Keratinocyte (primary cell): Measurements from ENCODE around the gene FKBP5. TPM values are rescaled to one million over a fixed set of nuclear protein-coding genes. Genes with fewer than 3 reads are reported as not detected.
A peak's percentile ranks its signal among the peaks of the same experiment; 100 is the strongest.

Experiments used
- DNase-seq: peaks from one replicate; pipeline ENCODE4 v3.0.0-alpha.2; 2011; ENCODE audit warnings: low read depth, missing footprints, low spot score
- FAIRE-seq: peaks from 2 replicates; lab custom pipeline; 2011; peaks lifted over from hg19 to GRCh38; lab: Jason Lieb, UNC
- H2AFZ ChIP-seq: 2 replicates; pipeline ENCODE4 v1.6.0; 2012; ENCODE audit warnings: low read length, control low read depth, inconsistent platforms; ENCODE audit not compliant: control insufficient read depth
- H3K27ac ChIP-seq: 2 replicates; pipeline ENCODE4 v1.5.1; 2011; ENCODE audit warnings: low read length; ENCODE audit not compliant: control insufficient read depth, insufficient read depth
- H3K27me3 ChIP-seq: 3 replicates; pipeline ENCODE4 v1.6.0; 2011; ENCODE audit warnings: low read length; ENCODE audit not compliant: control insufficient read depth, insufficient read depth; ENCODE audit errors: extremely low read depth
- H3K36me3 ChIP-seq, 2 experiments: 2 replicates in 1 of 2; 3 replicates in 1 of 2; pipeline ENCODE4 v1.5.1; 2011; ENCODE audit warnings: low read length in 2 of 2, mild to moderate bottlenecking in 1 of 2; ENCODE audit not compliant: control insufficient read depth in 2 of 2, insufficient read depth in 2 of 2; ENCODE audit errors: extremely low read depth in 1 of 2
- H3K4me1 ChIP-seq: 3 replicates; pipeline ENCODE4 v1.5.1; 2011; ENCODE audit warnings: low read length; ENCODE audit not compliant: control insufficient read depth, insufficient read depth; ENCODE audit errors: extremely low read depth
- H3K4me2 ChIP-seq: 3 replicates; pipeline ENCODE4 v1.6.0; 2011; ENCODE audit warnings: low read depth, low read length; ENCODE audit not compliant: control insufficient read depth, insufficient read depth; ENCODE audit errors: extremely low read depth
- H3K4me3 ChIP-seq, 3 experiments: fragments of 200-600 bp in 1 of 3; sonication (generic) in 1 of 3; 2 replicates in 2 of 3; 3 replicates in 1 of 3; pipeline ENCODE4 v1.5.1; 2011 to 2016; ENCODE audit warnings: low read length in 3 of 3, mild to moderate bottlenecking in 3 of 3, control low read depth in 2 of 3, inconsistent platforms in 1 of 3, low read depth in 1 of 3, mixed read lengths in 1 of 3, mixed run types in 1 of 3, moderate library complexity in 1 of 3; ENCODE audit not compliant: control insufficient read depth in 2 of 3, insufficient read depth in 2 of 3; ENCODE audit errors: extremely low read depth in 1 of 3
- H3K79me2 ChIP-seq: 2 replicates; pipeline ENCODE4 v1.6.0; 2012; ENCODE audit warnings: low read length; ENCODE audit not compliant: control insufficient read depth, insufficient read depth
- H3K9ac ChIP-seq: 3 replicates; pipeline ENCODE4 v1.6.0; 2011; ENCODE audit warnings: low read length; ENCODE audit not compliant: control insufficient read depth, insufficient read depth; ENCODE audit errors: extremely low read depth
- H3K9me1 ChIP-seq: 3 replicates; pipeline ENCODE4 v1.6.0; 2011; ENCODE audit warnings: low read length; ENCODE audit not compliant: control insufficient read depth, insufficient read depth; ENCODE audit errors: extremely low read depth
- H3K9me3 ChIP-seq: 2 replicates; pipeline ENCODE4 v1.5.1; 2012; ENCODE audit warnings: low read depth, low read length; ENCODE audit not compliant: control insufficient read depth
- H4K20me1 ChIP-seq: 3 replicates; pipeline ENCODE4 v1.6.0; 2011; ENCODE audit warnings: low read length; ENCODE audit not compliant: control insufficient read depth, insufficient read depth; ENCODE audit errors: extremely low read depth
- EZH2 ChIP-seq: IDR thresholded peaks from one replicate; pipeline ENCODE4 v1.6.1; 2012; ENCODE audit warnings: inconsistent platforms, mild to moderate bottlenecking, low read length, moderate library complexity
- dilution Hi-C: fragments of 300-500 bp; cut with MboI; formaldehyde crosslinking; loops from one replicate; pipeline ENCODE4 v1.7.0; 2020; ENCODE audit warnings: low sequenced_read_pairs; ENCODE audit not compliant: extremely low pct_ligation_motif_present
- polyA plus RNA-seq, 5 experiments: library from polyadenylated mRNA; depleted of rRNA in 3 of 5; stranded (reverse) in 3 of 5; stranded (forward) in 1 of 5; unstranded in 1 of 5; fragments of >200 nt; gene quantifications; 1 replicate in 1 of 5; 2 replicates in 3 of 5; 3 replicates in 1 of 5; pipeline versions ENCODE4 v1.2.1 to v1.2.3, GENCODE V29; 2011 to 2012; ENCODE audit warnings: missing spikeins in 2 of 5, low read depth in 1 of 5, low replicate concordance in 1 of 5
- TF ChIP-seq, protein P1 (sequence below), 3 experiments: IDR thresholded peaks in 1 of 3; conservative IDR thresholded peaks in 1 of 3; optimal IDR thresholded peaks in 1 of 3; 2 replicates in 2 of 3; 3 replicates in 1 of 3; pipeline versions ENCODE3 to v1.5.1; 2011; ENCODE audit warnings: low read length in 3 of 3, mild to moderate bottlenecking in 3 of 3, moderate library complexity in 2 of 3, control low read depth in 1 of 3, inconsistent platforms in 1 of 3; ENCODE audit not compliant: insufficient read depth in 2 of 3; ENCODE audit errors: extremely low read depth in 1 of 3

FKBP5 gene
- polyA plus RNA-seq, 1 donor (not counting 4 experiments of a cell fraction or from before 2014, with no cell fraction given): 88.3 TPM

DNA sequence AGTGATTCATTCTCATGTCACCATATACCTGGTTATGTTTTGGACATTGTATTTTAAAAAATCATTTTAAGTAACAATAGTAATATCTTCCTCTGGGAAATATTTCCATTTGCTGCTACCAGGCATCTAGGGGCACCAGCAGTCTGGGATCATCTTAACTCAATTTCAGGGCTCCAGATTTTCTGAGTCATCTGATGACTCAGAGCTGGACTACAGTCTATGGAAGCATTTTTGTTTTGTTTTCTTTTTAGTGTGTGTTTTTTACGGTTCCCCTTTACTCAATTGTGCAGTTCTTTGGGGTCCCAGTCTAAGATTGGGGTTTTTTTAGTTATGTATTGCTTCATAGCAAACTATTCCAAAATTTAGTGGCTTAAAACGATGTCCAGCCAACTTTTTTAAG, 5.7 kb upstream of the FKBP5 start:
- H3K27ac ChIP-seq: no peak overlapping the region
- dilution Hi-C loops: no loop called here
- no peak overlapping the region for H3K4me2 ChIP-seq
- DNase-seq (no peak), FAIRE-seq (no peak)
- H3K9me3 ChIP-seq: peaks cover 5% of the 10 kb centered on the region
- TF ChIP-seq, protein P1, sequence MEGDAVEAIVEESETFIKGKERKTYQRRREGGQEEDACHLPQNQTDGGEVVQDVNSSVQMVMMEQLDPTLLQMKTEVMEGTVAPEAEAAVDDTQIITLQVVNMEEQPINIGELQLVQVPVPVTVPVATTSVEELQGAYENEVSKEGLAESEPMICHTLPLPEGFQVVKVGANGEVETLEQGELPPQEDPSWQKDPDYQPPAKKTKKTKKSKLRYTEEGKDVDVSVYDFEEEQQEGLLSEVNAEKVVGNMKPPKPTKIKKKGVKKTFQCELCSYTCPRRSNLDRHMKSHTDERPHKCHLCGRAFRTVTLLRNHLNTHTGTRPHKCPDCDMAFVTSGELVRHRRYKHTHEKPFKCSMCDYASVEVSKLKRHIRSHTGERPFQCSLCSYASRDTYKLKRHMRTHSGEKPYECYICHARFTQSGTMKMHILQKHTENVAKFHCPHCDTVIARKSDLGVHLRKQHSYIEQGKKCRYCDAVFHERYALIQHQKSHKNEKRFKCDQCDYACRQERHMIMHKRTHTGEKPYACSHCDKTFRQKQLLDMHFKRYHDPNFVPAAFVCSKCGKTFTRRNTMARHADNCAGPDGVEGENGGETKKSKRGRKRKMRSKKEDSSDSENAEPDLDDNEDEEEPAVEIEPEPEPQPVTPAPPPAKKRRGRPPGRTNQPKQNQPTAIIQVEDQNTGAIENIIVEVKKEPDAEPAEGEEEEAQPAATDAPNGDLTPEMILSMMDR (optimal IDR thresholded peaks at IDR 0.05 in 1 of 3, IDR thresholded peaks at IDR 0.05 in 1 of 3, conservative IDR thresholded peaks at IDR 0.05 in 1 of 3; ENCODE audit: extremely low read depth in 1 of 3, insufficient read depth in 2 of 3, low read length in 3 of 3): no peak
- no peak for TF ChIP-seq EZH2
- H3K4me1 ChIP-seq: no peaks in the 10 kb centered on the region
- no peak overlapping the region for H3K4me3 ChIP-seq
- no peak overlapping the region for H2AFZ ChIP-seq
- H3K27me3 ChIP-seq: no peaks in the 10 kb centered on the region
- H4K20me1 ChIP-seq: no peaks in the 10 kb centered on the region
- H3K9ac ChIP-seq: no peak overlapping the region
- no peaks in the 10 kb centered on the region for H3K9me1 ChIP-seq
- H3K36me3 ChIP-seq: no peaks in the 10 kb centered on the region
- no peaks in the 10 kb centered on the region for H3K79me2 ChIP-seq

DNA sequence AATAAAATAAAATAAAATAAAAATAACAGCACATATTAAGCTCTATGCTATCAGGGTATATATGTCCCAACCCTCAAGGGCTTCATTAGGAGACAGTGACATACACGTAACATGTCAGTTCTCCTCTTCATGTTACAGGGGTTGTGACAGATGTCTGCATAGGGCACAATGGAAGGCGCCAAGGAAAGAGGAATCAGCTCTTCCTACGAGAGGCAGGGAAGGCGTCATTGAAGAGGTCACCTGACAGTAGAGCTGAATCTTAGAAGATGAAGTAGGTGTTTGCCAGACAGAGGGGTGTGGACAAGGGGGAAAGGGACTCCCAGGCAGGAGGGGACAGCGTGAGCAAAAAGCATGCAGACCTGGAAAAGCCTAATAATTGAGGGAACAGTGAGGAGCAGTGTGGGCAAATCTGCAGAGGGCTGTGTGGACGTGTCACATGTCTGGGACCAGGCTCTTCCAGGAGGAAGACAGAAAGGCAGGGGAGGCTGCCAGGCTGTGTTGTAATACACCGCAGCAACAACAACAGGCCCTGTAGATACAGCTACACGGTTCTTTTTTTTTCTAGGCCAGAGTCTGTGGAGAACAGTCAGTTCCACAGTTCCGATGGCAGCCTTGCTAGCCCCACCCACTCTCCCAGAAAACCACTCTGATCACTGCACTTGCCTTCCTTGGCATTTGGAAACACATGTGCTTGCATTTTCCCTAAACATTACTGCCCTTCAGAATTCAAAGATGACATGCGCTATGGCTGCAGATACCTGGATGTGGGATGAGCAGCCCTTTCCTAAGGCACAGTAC, 2.5 kb upstream of the FKBP5 start:
- peak overlapping the region; percentile 79 for H2AFZ ChIP-seq
- no peak overlapping the region for H3K4me3 ChIP-seq
- no peaks in the 10 kb centered on the region for H3K9me1 ChIP-seq
- H4K20me1 ChIP-seq: no peaks in the 10 kb centered on the region
- peaks cover 5% of the 10 kb centered on the region for H3K9me3 ChIP-seq
- no peak overlapping the region for H3K27ac ChIP-seq
- no peaks in the 10 kb centered on the region for H3K36me3 ChIP-seq
- no peak for FAIRE-seq
- peaks cover 22% of the 10 kb centered on the region for H3K79me2 ChIP-seq
- H3K4me2 ChIP-seq: peak overlapping the region; percentile 9
- no peak overlapping the region for H3K9ac ChIP-seq
- TF ChIP-seq, protein P1 (optimal IDR thresholded peaks at IDR 0.05 in 1 of 3, IDR thresholded peaks at IDR 0.05 in 1 of 3, conservative IDR thresholded peaks at IDR 0.05 in 1 of 3; ENCODE audit: extremely low read depth in 1 of 3, insufficient read depth in 2 of 3, low read length in 3 of 3): no peak
- no peak for TF ChIP-seq EZH2
- no peaks in the 10 kb centered on the region for H3K4me1 ChIP-seq
- DNase-seq: no peak
- dilution Hi-C loops: no loop called here
- H3K27me3 ChIP-seq: no peaks in the 10 kb centered on the region
